Peyer's patch (tissue), 4 donors: ENCODE data around the gene SRC.

Experiments used
- POLR2A ChIP-seq, 2 donors: fragments of 450-650 bp; IDR thresholded peaks; one replicate each; pipeline ENCODE4 v1.5.1; 2017; ENCODE audit warnings: antibody characterized with exemption in 2 of 2, mild to moderate bottlenecking in 2 of 2, moderate library complexity in 2 of 2
- TF ChIP-seq, protein P1 (sequence below), 6 experiments: fragments of 450-650 bp in 4 of 6; fragments of 200-600 bp in 2 of 6; sonication (generic) in 1 of 6; IDR thresholded peaks; one replicate each; pipeline ENCODE4 v1.5.1; 2017 to 2019; ENCODE audit warnings: antibody characterized with exemption in 6 of 6, mild to moderate bottlenecking in 3 of 6, moderate library complexity in 1 of 6

DNA sequence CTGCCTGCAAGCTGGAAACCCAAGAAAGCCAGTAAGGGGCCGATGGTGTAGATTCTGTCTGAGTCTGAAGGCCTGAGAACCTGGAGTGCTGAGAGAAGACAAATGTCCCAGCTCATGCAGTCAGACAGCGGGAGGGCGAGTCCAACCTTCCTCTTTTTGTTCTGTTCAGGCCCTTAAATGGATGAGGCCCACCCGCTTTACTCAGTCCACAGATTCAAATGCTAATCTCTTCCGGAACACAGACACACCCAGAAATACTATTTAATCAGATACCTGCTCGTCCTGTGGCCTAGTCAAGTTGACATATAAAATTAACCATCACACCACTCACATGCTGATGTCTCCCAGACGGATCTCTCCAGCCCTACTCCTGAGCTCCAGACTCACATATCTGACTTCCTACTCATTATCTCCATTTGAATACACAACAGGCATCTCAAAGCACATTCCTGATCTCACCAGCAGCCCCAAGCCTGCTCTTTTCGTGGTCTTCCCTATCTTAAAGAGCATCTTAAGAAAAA, 26.7 kb upstream of the SRC start:
- TF ChIP-seq, protein P1, sequence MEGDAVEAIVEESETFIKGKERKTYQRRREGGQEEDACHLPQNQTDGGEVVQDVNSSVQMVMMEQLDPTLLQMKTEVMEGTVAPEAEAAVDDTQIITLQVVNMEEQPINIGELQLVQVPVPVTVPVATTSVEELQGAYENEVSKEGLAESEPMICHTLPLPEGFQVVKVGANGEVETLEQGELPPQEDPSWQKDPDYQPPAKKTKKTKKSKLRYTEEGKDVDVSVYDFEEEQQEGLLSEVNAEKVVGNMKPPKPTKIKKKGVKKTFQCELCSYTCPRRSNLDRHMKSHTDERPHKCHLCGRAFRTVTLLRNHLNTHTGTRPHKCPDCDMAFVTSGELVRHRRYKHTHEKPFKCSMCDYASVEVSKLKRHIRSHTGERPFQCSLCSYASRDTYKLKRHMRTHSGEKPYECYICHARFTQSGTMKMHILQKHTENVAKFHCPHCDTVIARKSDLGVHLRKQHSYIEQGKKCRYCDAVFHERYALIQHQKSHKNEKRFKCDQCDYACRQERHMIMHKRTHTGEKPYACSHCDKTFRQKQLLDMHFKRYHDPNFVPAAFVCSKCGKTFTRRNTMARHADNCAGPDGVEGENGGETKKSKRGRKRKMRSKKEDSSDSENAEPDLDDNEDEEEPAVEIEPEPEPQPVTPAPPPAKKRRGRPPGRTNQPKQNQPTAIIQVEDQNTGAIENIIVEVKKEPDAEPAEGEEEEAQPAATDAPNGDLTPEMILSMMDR (IDR thresholded peaks at IDR 0.05): no peak
- no peak for TF ChIP-seq POLR2A (IDR thresholded peaks at IDR 0.05)
